ENCODE measurements around the gene SEMA3F. TPM values are rescaled to one million over a fixed set of nuclear protein-coding genes. Genes with fewer than 3 reads are reported as not detected.
"Not testable (repeated sequence)": the region's sequence is repeated elsewhere in the genome, so short reads cannot be mapped to it uniquely, and the experiment has no call there.

The SEMA3F gene
- total RNA-seq, 1 donor from 2014 or later: 43.3 TPM

DNA sequence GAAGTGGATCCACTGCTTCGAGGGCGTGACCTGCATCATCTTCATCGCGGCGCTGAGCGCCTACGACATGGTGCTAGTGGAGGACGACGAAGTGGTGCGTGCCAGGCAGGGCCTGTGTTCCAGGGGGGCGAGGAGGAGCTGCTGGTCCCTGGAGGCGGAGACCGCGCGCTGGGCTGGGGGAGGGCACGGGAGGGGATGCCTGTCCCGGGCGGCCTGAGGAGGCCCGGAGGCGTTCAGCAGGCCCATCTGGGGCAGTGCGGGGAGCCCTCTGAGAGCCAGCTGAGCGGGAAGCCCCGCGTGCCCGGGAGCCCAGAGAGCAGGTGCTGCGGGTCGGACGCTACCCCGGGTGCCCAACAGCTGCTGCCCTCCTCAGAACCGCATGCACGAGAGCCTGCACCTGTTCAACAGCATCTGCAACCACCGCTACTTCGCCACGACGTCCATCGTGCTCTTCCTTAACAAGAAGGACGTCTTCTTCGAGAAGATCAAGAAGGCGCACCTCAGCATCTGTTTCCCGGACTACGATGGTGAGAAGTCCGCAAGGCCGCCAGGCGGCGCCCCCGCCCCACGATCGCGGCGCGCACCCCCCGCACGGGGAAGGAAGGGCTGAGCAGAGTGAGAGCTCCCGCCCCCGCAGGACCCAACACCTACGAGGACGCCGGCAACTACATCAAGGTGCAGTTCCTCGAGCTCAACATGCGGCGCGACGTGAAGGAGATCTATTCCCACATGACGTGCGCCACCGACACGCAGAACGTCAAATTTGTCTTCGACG is 39.2 kb downstream of the SEMA3F start:
- peak; percentile 74 for DNase-seq

DNA sequence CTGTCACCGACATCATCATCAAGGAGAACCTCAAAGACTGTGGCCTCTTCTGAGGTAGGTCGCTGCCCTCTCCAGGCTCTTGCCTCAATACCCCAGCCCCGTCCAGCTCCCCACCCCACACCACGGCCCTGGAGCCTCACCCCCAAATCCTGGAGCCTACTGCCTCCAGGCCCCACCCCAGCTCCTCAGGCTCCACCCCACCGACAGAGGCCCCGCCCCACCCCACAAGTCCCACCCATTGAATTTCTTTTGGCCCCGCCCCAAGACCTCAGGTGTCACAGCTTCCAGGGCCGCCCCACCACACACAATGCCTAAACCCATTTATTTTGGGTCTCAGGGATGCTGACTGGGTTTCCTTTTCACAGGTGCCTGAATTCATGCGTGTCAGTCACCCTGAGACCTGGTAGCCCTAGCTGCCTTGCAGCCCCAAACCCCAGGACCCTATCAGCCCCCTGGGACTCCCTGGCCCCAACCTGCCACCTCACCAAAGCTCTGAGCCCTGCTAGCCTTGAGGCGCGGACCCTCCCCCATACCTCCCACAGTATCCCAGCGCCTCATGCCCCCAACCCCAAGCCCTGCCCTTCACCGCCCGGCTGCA is 39.9 kb downstream of the SEMA3F start:
- no peak for DNase-seq

- DNase-seq: no peak
Observed at GRCh38 chr3:50195501-50196252, 40.6 kb downstream of the SEMA3F start.

DNA sequence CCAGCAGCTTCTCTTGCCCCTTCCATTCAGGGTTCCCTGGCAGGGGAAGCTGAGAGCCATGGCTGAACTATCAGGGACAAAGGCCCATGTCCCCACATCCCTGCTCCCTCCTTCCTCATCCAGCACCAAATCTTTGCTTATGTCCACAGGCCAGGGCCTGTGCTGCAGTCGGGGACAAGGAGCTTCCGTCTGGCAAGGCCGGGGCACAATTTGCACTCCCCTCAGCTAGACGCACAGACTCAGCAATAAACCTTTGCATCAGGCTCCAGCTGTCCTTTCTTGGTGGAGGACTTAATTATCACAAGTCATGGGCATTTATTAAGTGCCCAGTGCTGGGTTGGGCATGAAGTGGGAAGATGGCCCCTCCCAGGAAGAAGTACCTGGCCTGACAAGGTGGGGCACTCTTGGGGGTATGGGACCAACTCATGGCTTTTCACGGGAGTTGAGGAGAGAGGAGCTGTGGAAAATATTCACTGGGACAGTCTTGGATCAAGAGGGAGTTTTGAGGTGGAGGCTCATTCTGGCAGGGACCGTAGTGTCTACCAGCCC is 41.2 kb downstream of the SEMA3F start:
- DNase-seq: no peak

DNA sequence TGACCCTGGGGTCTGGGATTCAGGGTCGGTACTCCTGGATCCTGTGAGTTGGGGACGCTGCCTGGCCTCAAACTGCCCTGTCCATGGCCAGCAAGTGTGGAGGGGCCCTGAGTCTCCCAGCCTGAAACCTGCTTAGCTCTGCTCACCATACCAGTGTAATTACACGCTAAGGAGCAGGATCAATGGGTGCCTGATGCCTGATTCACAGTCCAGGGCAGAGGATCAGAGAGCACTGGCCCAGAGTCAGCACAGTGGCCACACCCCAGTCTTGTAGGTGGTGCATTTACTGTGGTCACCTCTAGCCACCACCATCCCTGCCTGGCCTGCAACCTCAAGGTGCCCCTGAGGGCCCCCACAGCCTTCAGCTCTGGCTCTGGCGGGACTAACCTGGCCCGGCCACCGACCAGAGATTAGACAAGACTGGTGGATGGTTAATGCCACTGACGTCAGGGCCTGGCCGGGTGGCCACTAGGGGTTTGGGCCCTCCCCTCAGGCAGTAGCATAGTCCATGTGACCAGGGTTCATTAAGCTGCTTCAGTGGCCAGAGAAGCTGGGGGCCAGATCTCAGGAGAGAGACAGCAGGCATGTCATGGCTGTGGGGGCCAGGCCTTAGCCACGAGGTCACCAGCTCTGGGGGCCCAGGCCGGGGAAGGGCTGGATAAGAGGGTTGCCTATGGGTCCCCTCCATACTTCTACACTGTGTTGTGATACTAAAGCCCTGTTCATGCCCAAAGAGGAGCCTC is 46.6 kb downstream of the SEMA3F start:
- no peak for DNase-seq

- DNase-seq: no peak
Observed at GRCh38 chr3:50202353-50203112, 47.4 kb downstream of the SEMA3F start.

GRCh38 chr3:50203113-50203808 is 48.1 kb downstream of the SEMA3F start:
- DNase-seq: no peak

DNA sequence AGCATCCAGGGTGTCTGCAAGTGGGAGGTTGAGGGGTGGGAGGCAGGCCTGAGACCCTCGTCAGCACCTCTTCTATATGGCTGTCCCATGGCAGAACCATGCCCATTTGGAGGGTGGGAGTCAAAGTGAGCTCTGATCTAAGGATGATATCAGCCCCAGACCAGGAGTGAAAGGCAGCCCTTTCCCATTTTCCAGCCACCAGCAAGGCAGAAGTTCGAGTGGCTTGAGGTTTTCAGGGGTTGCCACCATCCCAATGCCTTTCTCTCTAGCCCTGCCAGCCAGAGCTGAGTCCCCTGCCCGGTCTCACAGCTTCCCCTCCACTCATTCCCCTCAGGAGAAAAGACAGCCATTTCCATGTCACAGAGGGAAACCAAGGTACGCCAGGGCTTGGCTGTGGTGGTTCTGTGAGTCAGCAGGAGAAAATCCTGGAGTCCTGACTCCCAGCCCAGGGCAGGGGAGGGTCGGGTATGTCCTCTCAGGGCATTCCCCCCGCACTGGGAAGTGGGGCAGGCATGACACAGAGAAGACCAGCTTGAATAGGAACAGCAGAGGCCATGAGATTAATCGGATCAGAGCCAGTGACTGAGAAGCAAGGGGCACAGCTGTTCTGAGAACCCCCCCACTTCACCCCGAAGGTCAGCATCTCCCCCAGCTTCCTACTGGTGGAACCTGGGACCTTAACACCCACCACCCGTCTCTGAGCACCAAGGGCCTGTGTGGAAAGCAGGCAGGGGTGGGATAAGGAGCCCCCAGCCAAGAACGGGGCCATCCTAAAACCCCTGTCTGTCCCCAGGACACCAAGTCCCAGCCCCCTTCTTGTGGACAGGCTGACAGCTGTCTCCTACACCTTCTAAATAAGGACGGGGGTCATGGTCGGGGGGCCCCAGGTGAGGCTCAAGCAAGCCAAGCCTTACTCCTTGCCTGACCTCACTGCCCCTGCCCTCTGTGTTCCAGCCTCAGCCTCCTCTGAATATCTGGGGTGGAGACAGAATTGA is 49.0 kb downstream of the SEMA3F start:
- no peak for DNase-seq

GRCh38 chr3:50204804-50205412 is 49.8 kb downstream of the SEMA3F start, which contains the start of gene SLC38A3:
Gene SLC38A3 (plus strand): TSS chr3:50205271. CDS start chr3:50214200, 8,929 bp downstream.
- peak; percentile 59 for DNase-seq

GRCh38 chr3:50205413-50206276 is 50.5 kb downstream of the SEMA3F start:
- peak; percentile 57 for DNase-seq

- DNase-seq: no peak
Observed at GRCh38 chr3:50207359-50208042, 52.4 kb downstream of the SEMA3F start.

GRCh38 chr3:50208677-50209344 is 53.7 kb downstream of the SEMA3F start:
- DNase-seq: no peak

GRCh38 chr3:50210176-50210509 is 55.0 kb downstream of the SEMA3F start:
- no peak for DNase-seq

DNA sequence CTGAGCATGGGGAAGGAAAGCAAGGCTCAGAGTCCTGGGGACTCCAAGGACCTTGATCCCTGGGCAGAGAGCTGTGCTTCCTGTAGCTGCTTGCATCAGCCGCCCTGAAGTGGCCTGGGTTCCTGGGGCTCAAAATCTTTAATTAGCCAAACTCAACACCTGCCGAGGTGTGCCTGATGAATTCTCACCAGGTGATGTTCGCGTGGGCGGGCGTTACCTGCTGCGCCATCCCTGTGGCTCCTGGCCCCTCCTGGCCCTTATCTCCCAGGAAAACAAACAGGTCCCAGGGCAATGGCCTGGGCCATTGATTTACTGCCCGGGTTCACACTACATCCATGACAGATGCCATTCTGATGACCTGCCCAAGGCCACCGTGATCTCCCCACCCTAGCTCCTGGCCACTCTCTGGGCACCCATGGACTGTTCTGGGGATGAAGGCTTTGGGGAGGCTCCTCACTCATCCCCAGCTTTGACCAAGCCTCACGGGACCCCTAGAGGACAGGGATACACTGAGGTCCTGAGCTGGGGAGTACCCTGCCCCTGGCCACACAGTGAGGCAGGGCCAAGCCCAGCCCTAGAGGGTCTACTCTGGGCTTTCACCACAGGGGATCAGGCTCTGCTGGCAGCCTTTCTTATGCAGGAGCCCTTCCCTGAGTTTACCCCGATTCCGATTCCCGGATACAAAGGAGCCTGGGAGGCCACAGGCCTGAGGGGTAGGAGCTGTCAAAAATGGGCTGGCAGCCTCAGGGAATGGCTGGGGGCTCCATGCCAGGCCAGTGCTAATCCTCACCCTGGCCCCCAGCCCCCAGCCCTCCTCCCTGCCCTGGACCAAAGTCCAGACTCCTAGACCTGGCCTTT is 55.6 kb downstream of the SEMA3F start:
- DNase-seq: no peak

DNA sequence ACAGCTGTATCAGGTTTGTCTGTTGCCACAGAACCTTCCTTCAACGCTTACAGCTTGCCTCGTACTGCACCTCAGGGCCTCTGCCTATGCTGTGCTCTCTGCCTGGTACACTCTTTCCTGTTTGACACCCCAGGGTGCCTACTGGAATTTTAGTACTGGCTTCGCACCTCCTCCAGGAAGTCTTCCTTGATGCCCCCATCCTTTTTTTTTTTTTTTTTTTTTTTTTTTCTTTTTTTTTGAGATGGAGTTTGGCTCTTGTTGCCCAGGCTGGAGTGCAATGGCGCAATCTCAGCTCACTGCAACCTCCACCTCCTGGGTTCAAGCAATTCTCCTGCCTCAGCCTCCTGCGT is 56.2 kb downstream of the SEMA3F start:
- not testable (repeated sequence) for DNase-seq

- no peak for DNase-seq
Observed at GRCh38 chr3:50211930-50212329, 56.8 kb downstream of the SEMA3F start.

Data from tongue (tissue), 2 donors.